ENCODE data around the gene GFER.
"Not testable (repeated sequence)": the region's sequence is repeated elsewhere in the genome, so short reads cannot be mapped to it uniquely, and the experiment has no call there.

GFER gene

GRCh38 chr16:1983544-1984346, at the start of gene GFER:
TSS of gene GFER (plus strand) at chr16:1984193. CDS start at chr16:1984219, 26 bp downstream.
- peak; percentile 40 for DNase-seq (ENCODE audit: low read depth)

DNA sequence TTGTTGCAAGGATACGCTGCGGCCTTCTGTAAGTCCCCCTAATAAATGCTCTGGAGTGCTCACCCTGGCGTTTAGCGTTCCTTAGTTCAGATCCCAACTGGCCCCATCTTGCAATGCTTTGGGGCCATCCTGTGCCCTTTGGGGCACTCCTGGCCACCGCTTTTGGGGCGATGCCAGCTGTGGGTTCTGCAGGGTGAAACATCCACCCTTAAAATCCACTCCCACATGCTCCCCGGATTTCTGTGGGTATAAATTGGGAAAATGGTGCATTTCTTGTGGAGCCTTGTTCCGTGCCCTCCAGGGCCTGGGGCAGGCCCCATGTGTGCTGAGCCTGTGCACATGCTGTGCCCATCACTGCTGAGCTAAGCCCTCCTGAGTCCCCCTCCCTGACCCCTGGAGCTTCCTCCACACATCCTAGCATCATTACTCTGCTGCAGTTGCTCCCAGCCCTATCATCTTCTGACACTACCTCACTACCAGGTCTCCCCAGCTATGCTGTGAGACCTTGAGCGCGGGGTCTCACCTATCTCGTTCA, 47.0 kb upstream of the GFER start:
- no peak for DNase-seq (ENCODE audit: low read depth)

DNA sequence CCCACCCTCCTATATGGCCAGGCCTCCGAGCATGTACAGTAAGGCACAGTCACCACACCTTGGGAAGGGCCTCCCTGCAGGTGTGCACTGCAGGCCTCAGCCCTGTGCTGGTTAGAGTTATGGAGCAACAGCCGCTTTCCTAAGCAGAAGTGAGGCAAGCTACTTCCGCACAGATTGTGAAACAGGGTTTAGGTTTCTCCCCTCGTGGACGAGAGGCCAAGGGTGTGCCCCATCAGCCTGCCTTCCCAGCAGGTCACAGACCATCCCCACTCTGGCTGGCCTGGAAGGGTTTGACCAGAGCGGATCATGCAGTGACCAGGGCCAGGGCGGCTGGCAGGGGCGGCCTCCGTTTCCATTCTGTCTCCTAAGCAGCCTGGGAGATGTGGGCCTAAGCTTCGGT, 45.7 kb upstream of the GFER start:
- no peak for DNase-seq (ENCODE audit: low read depth)

DNA sequence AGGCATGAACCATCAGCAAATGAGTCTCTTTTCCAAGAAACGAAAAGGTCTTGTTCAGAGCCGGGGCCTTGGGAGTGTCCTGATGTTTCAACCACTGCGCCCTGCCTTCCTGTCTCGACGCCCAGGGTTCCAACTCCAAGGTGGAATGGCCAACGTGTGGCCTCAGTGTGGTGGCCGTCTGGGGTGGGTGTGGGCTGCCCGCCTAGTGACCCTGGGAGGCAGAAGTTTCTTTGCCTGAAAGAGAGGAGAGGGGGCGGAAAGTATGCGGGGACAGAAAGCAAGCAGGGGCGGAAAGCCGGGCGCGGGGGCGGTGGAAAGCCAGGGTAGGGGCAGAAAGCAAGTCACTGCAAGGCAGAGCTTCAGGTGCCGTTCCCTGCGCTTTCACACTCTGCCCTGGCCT, 45.1 kb upstream of the GFER start:
- DNase-seq (ENCODE audit: low read depth), result no peak

GRCh38 chr16:1939833-1940232, 44.2 kb upstream of the GFER start:
- DNase-seq (ENCODE audit: low read depth), result not testable (repeated sequence)

GRCh38 chr16:1940273-1941161, 43.5 kb upstream of the GFER start:
- no peak for DNase-seq (ENCODE audit: low read depth)

DNA sequence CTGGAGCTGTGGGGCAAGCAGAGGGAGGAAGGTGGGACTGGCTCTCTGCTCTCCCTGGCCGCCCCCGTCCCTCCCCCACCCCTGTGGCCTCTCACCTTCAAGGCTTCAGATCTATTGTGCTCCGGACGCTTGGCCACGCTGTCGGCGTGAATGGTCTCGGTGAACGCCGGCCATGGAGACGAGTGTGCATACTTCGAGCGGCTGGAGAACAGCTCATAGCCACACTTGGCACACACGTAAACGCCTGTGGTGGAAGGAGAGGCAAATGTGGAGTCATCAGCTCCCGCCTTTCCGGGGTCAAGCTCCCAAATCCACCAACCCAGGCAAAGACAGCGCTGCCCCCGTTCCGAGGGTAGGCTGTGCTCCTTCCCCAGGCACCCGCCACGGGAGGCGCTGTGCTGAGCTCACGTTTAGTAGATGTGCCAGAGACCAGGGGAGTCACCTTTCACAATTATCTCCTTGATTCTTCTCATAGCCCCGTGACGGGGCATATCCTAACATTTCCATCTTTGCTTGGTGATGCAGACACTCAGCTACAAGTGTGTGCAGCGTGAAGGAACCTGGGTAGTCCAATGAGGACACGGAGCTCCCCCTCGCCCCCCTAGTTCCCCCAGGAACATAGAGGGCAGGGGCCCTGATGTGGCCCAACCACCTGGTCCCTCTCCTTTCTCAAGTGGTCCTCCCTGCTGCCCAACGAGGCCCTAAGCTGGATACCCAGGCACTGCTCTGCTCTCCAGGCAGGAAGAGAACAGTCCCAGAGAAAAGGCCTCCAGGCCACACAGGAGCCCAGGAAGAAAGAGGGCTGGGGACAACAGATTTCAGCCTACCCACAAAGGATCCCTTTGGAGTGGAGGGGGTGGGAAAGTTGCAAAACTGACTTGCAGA, 42.6 kb upstream of the GFER start:
- no peak for DNase-seq (ENCODE audit: low read depth)

- DNase-seq (ENCODE audit: low read depth), result no peak
Observed at GRCh38 chr16:1942047-1942809, 41.8 kb upstream of the GFER start.

DNA sequence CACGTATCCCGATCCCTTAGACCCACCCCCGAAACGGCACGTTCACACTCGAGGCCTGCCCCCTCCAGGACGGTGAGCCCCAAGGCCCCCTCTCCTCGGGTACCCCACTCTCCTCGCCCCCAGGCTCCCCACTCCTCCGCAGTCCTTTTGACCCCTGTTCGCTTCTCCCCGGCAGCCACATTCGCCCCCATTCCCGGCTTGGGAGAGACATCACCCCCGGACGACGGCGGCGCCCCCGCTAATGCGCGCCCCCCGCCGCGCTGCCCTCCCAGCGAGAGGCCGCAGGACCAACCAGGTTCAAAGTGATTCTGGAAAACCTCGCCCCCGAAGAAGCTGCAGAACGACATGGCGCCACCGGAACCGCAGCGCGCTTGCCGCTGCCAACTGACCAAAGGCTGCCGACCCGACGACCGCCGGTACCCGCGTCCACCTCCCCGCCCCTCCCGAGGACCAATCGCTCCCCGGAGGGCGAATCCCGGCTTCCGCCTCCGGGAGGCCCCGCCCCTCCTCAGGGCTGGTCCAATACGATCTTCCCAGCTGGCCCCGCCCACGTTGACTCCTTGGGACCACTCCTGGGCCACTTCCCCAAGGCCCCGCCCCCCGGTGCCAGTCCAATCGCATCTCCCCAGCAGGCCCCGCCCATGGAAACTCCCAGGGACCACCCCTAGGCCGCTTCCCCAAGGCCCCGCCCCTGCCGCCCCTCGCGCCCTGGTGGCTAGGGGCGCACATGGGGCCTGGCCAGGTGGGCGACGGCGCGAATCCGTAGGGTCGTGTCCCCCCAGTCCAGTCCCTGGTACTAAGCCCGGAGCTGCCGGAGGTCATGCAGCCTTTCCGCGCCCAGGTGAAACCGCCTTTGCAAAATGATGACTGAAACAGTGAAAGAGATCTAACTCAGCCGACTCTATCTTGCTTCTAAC, 40.9 kb upstream of the GFER start, which contains the start of gene MSRB1:
TSS of gene MSRB1 (minus strand) at position 390 of the 917 bp plus-strand sequence. CDS start at position 347, 43 bp downstream.
- peak; percentile 99 for DNase-seq (ENCODE audit: low read depth)

GRCh38 chr16:1944612-1945199, 39.3 kb upstream of the GFER start:
- DNase-seq (ENCODE audit: low read depth), result no peak

DNA sequence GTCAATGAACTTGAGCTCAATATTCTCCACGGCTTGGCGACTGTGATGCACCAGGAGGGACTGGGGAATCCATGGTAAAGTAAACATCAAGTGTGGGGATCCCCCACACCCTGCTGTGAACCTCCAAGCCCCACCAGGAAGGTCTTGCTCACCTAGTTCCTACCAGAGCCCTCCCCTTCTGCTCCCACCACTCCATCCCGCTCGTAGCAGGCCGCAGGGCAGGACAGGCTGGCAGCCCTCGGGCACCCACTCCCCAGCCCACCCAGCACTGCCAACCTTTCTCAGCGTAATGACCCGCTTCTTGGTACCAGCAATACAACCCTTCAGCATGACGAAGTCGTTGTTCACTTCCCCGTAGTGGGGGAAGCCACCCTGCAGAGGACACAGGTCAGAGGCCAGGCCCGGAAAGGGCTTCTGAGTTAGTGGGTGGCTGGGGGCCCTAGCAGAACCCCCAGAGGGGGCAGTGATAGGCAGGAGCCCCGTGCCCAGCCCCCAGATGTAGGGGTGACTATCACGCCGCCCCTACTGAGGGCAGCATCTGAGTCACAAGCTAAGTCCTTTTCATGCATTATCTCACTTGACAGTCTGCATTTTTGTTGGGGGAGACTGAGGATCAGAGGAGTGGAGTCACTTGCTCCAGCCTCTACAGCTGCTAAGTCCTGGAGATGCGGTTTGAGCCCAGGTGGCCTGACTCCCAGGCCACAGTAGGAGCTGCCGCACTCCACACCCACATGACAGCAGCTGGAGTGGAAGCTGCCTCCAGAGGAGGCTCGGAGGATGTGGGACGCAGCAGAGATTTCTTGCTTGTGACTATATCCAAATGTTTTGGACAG, 38.2 kb upstream of the GFER start:
- no peak for DNase-seq (ENCODE audit: low read depth)

- no peak for DNase-seq (ENCODE audit: low read depth)
Observed at GRCh38 chr16:1946495-1947368, 37.3 kb upstream of the GFER start.

- no peak for DNase-seq (ENCODE audit: low read depth)
Observed at GRCh38 chr16:1947369-1947670, 36.7 kb upstream of the GFER start.

- no peak for DNase-seq (ENCODE audit: low read depth)
Observed at GRCh38 chr16:1949507-1949906, 34.5 kb upstream of the GFER start.

GRCh38 chr16:1950047-1950446, 33.9 kb upstream of the GFER start:
- no peak for DNase-seq (ENCODE audit: low read depth)

GRCh38 chr16:1950559-1950958, 33.4 kb upstream of the GFER start:
- DNase-seq (ENCODE audit: low read depth), result no peak

GRCh38 chr16:1953734-1954133, 30.3 kb upstream of the GFER start:
- DNase-seq (ENCODE audit: low read depth), result no peak

Data from activated T-cell treated with anti-CD3 and anti-CD28 coated beads for 1 hour (primary cell).